Neural crest cell (in vitro differentiated cells): ENCODE data around the gene ARHGAP12. TPM values are rescaled to one million over a fixed set of nuclear protein-coding genes. Genes with fewer than 3 reads are reported as not detected.

Experiments used
- DNase-seq: peaks from one replicate; pipeline ENCODE4 v3.0.0; 2021; ENCODE audit warnings: low read depth, mixed read lengths, low spot score
- H3K27ac Mint-ChIP-seq: one replicate; pipeline ENCODE4 v1.8.0; 2021; ENCODE audit warnings: mild to moderate bottlenecking, mixed read lengths; ENCODE audit not compliant: unreplicated experiment
- H3K27me3 Mint-ChIP-seq: 2 replicates; pipeline ENCODE4 v1.8.0; 2021; ENCODE audit warnings: low read depth, mild to moderate bottlenecking, mixed read lengths
- H3K36me3 Mint-ChIP-seq: 2 replicates; pipeline ENCODE4 v1.8.0; 2021; ENCODE audit warnings: low read depth, mild to moderate bottlenecking, mixed read lengths
- H3K4me1 Mint-ChIP-seq: 2 replicates; pipeline ENCODE4 v1.8.0; 2021; ENCODE audit warnings: mixed read lengths
- H3K4me3 Mint-ChIP-seq: one replicate; pipeline ENCODE4 v1.8.0; 2021; ENCODE audit warnings: mild to moderate bottlenecking, mixed read lengths
- H3K9me3 Mint-ChIP-seq: 2 replicates; pipeline ENCODE4 v1.8.0; 2021; ENCODE audit warnings: mixed read lengths
- CTCF ChIP-seq: fragments of 200-600 bp; sonication (generic); conservative IDR thresholded peaks from 2 replicates; pipeline ENCODE4 v1.5.0; 2021; ENCODE audit warnings: antibody characterized with exemption, mild to moderate bottlenecking
- total RNA-seq: library from RNA; stranded (reverse); gene quantifications from 2 replicates; pipeline ENCODE4 v1.2.1, GENCODE V29; 2021

ARHGAP12 gene
- total RNA-seq, 1 donor from 2014 or later, result 33.0 TPM

- TF ChIP-seq CTCF, result no peak
- no peaks in the 10 kb centered on the region for H3K9me3 Mint-ChIP-seq
- H3K4me1 Mint-ChIP-seq, result peaks cover 5% of the 10 kb centered on the region
- no peak overlapping the region for H3K4me3 Mint-ChIP-seq
- no peak overlapping the region for H3K27ac Mint-ChIP-seq
- H3K27me3 Mint-ChIP-seq, result no peaks in the 10 kb centered on the region
- peaks cover 13% of the 10 kb centered on the region for H3K36me3 Mint-ChIP-seq
- DNase-seq, result no peak
Observed at GRCh38 chr10:31847515-31847914, 81.1 kb downstream of the ARHGAP12 start.

GRCh38 chr10:31838709-31839108 is 89.9 kb downstream of the ARHGAP12 start:
- Mint-ChIP-seq H3K36me3 (peaks cover 2% of the 10 kb centered on the region), H3K9me3 (no peaks in the 10 kb centered on the region), H3K27me3 (no peaks in the 10 kb centered on the region), H3K4me1 (peaks cover 5% of the 10 kb centered on the region), H3K4me3 (no peak overlapping the region), H3K27ac (no peak overlapping the region)
- no peak for TF ChIP-seq CTCF
- no peak for DNase-seq

GRCh38 chr10:31838065-31838464 is 90.6 kb downstream of the ARHGAP12 start:
- no peak for DNase-seq
- H3K4me3 Mint-ChIP-seq, result no peak overlapping the region
- peaks cover 5% of the 10 kb centered on the region for H3K4me1 Mint-ChIP-seq
- H3K36me3 Mint-ChIP-seq, result peaks cover 2% of the 10 kb centered on the region
- no peak for TF ChIP-seq CTCF
- H3K27me3 Mint-ChIP-seq, result no peaks in the 10 kb centered on the region
- H3K27ac Mint-ChIP-seq, result peak overlapping the region; percentile 90
- H3K9me3 Mint-ChIP-seq, result no peaks in the 10 kb centered on the region

- peak; percentile 83 for TF ChIP-seq CTCF
- no peak for DNase-seq
- Mint-ChIP-seq H3K36me3 (peaks cover 2% of the 10 kb centered on the region), H3K4me3 (no peak overlapping the region), H3K27me3 (no peaks in the 10 kb centered on the region), H3K9me3 (no peaks in the 10 kb centered on the region), H3K27ac (peak overlapping the region; percentile 8), H3K4me1 (peaks cover 5% of the 10 kb centered on the region)
Observed at GRCh38 chr10:31836569-31837406, 91.8 kb downstream of the ARHGAP12 start.

GRCh38 chr10:31833753-31834152 is 94.9 kb downstream of the ARHGAP12 start:
- peaks cover 2% of the 10 kb centered on the region for H3K36me3 Mint-ChIP-seq
- no peak for DNase-seq
- H3K27me3 Mint-ChIP-seq, result no peaks in the 10 kb centered on the region
- peaks cover 5% of the 10 kb centered on the region for H3K4me1 Mint-ChIP-seq
- no peak overlapping the region for H3K4me3 Mint-ChIP-seq
- H3K9me3 Mint-ChIP-seq, result no peaks in the 10 kb centered on the region
- no peak for TF ChIP-seq CTCF
- H3K27ac Mint-ChIP-seq, result peak overlapping the region; percentile 27
